GM12875 (cell line): ENCODE results near the gene SPPL3.

Experiments used
- H3K4me3 ChIP-seq: one replicate; pipeline ENCODE4 v1.5.1; 2011; ENCODE audit warnings: low read depth, low read length, control low read depth
- TF ChIP-seq, protein P1 (sequence below): IDR thresholded peaks from 2 replicates; pipeline ENCODE4 v1.5.1; 2011; ENCODE audit warnings: low read depth, mild to moderate bottlenecking, control low read depth, inconsistent platforms, low read length, moderate library complexity, borderline replicate concordance; ENCODE audit not compliant: insufficient read depth

Gene SPPL3

DNA sequence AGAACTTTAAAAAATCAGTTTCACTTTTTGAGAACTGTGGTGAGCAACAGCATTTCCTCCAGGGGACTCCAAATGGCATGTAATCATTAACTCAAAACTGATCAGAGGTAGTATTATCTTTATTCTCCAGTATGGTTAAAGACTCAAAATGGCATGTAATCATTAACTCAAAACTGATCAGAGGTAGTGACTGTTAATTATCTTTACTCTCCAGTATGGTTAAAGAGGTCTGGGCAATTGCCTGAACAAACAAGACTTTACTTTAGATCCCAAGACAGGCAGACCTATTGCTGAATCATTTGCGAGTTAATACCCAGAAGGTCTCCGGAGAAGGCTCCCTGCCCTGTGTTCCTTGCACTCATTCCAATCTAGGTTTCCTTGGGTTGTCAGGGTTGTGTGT, 185.1 kb downstream of the SPPL3 start:
- H3K4me3 ChIP-seq, result no peak overlapping the region
- TF ChIP-seq, protein P1, sequence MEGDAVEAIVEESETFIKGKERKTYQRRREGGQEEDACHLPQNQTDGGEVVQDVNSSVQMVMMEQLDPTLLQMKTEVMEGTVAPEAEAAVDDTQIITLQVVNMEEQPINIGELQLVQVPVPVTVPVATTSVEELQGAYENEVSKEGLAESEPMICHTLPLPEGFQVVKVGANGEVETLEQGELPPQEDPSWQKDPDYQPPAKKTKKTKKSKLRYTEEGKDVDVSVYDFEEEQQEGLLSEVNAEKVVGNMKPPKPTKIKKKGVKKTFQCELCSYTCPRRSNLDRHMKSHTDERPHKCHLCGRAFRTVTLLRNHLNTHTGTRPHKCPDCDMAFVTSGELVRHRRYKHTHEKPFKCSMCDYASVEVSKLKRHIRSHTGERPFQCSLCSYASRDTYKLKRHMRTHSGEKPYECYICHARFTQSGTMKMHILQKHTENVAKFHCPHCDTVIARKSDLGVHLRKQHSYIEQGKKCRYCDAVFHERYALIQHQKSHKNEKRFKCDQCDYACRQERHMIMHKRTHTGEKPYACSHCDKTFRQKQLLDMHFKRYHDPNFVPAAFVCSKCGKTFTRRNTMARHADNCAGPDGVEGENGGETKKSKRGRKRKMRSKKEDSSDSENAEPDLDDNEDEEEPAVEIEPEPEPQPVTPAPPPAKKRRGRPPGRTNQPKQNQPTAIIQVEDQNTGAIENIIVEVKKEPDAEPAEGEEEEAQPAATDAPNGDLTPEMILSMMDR, result no peak

DNA sequence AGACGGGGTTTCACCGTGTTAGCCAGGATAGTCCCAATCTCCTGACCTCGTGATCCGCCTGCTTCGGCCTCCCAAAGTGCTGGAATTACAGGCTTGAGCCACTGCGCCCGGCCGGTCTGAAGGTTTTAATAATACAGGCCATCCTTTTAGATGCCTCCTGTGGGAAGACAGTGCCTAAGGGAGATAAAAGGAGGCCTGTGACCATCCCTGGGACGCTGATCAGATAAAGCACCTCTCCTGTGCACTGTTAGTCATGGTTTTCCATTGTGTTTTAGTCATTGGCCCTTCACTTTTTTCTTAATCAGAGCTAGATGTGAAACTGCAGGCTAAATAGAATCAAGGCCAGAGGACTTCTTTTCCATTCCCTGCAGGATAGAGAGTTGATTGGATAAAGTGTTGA, 186.1 kb downstream of the SPPL3 start:
- TF ChIP-seq, protein P1, result no peak
- no peak overlapping the region for H3K4me3 ChIP-seq

DNA sequence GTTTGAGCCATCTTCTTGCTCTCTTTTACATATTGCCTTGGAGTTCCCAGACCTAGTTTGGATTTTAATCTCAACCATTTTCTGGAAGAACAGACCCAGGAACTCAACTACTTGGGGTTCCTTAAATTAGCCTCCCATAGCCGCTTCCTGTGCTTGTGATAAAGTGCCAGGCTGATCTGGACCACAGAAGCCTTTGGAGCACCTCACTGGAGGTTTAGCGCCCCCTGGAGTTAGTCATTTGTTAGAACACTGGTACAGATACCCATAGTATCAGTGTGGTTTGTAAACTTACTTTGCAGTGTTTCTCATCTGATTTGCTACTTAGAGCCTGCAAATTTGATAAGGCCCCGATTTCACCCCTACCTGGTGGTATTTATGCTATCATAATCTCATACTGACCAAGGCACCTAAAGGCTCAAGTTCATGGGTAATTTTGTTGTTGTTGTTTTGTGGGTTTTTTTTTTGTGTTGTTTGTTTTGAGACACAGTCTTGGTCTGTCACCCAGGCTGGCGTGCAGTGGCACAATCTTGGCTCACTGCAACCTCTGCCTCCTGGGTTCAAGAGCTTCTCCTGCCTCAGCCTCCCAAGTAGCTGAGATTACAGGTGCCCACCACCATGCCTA, 190.2 kb downstream of the SPPL3 start:
- no peak overlapping the region for H3K4me3 ChIP-seq

DNA sequence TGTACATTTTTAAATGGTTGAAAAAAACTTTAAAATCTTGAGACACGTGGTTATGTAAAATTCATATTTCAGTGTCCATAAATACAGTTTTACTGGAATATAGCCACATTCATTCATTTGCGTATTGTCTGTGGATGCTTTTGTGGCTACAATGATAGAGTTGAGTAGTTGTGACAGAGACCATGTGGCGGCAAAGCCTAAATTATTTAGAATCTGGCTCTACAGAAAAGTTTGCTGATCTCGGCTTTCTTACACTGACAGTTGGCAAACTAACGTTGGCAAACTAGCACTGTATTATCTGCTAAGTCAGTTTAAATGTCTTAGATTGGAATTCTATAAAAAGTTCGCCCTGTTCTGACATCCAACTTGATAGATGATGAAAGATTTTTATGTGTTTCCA, 191.5 kb downstream of the SPPL3 start:
- TF ChIP-seq, protein P1, result no peak
- H3K4me3 ChIP-seq, result no peak overlapping the region

More for the DNA sequence above, 190.2 kb downstream of the SPPL3 start:
- TF ChIP-seq, protein P1, result peak; percentile 78; the same call in 1 of the 2 replicates
